Activated naive CD8-positive, alpha-beta T cell treated with anti-CD3 and anti-CD28 coated beads for 36 hours (primary cell): ENCODE data around the gene FADS2. TPM values are rescaled to one million over a fixed set of nuclear protein-coding genes. Genes with fewer than 3 reads are reported as not detected.

Experiments
- DNase-seq: peaks from one replicate; pipeline ENCODE4 v3.0.0; 2021
- H3K27ac Mint-ChIP-seq: one replicate; pipeline ENCODE4 v1.8.0; 2022; ENCODE audit warnings: mild to moderate bottlenecking, moderate library complexity, mixed read lengths
- H3K27me3 Mint-ChIP-seq: one replicate; pipeline ENCODE4 v1.8.0; 2022; ENCODE audit warnings: mild to moderate bottlenecking, mixed read lengths
- H3K36me3 Mint-ChIP-seq: one replicate; pipeline ENCODE4 v1.8.0; 2021; ENCODE audit warnings: mild to moderate bottlenecking, mixed read lengths
- H3K4me1 Mint-ChIP-seq: one replicate; pipeline ENCODE4 v1.8.0; 2021; ENCODE audit warnings: mixed read lengths
- H3K4me3 Mint-ChIP-seq: one replicate; pipeline ENCODE4 v1.8.0; 2022; ENCODE audit warnings: mild to moderate bottlenecking, moderate library complexity, mixed read lengths
- H3K9me3 Mint-ChIP-seq: one replicate; pipeline ENCODE4 v1.8.0; 2022; ENCODE audit warnings: mixed read lengths
- total RNA-seq, 2 experiments: library from RNA; stranded (reverse); gene quantifications; one replicate each; pipeline ENCODE4 v1.2.3, GENCODE V29; 2021

The FADS2 gene
- total RNA-seq, 2 experiments from 2014 or later = 65.4 to 65.6 TPM

DNA sequence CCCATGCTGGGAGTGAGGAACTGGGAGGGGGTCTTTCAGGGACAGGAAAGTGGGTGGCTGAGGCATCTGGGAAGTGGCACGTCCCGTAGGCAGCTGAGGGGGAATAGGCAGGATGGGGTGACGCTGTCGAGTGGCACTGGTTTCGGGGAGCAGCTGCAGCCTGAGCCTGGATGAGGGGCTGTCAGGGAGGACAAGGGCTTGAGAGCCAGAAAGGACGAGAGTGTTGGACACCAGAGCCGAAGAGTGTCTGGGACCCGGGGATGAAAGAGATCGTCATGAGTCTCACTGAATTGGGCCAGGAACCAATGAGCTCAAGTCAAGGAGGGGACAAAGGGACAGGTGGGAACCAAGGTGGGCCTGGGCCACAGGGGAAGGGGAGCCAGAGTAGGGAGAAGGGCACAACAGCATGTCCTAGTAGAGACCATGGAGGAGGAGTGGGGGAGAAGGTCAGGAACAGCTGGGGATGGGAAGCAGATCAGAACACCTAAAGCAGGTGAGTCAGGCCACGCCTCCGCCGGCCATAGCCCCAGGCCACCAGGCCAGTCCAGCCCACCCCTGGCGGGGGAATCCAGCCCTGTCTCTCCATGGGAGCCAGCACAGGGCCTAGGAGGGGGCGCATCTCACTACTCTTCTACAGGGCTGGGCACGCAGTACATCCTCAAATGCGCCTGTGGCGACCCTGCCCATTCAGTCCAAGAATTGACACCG lies 85.0 kb downstream of the FADS2 start:
- DNase-seq = no peak
- peaks cover 42% of the 10 kb centered on the region for H3K27me3 Mint-ChIP-seq
- H3K9me3 Mint-ChIP-seq = no peaks in the 10 kb centered on the region
- H3K27ac Mint-ChIP-seq = no peak overlapping the region
- H3K36me3 Mint-ChIP-seq = no peaks in the 10 kb centered on the region
- no peak overlapping the region for H3K4me3 Mint-ChIP-seq
- peaks cover 2% of the 10 kb centered on the region for H3K4me1 Mint-ChIP-seq

DNA sequence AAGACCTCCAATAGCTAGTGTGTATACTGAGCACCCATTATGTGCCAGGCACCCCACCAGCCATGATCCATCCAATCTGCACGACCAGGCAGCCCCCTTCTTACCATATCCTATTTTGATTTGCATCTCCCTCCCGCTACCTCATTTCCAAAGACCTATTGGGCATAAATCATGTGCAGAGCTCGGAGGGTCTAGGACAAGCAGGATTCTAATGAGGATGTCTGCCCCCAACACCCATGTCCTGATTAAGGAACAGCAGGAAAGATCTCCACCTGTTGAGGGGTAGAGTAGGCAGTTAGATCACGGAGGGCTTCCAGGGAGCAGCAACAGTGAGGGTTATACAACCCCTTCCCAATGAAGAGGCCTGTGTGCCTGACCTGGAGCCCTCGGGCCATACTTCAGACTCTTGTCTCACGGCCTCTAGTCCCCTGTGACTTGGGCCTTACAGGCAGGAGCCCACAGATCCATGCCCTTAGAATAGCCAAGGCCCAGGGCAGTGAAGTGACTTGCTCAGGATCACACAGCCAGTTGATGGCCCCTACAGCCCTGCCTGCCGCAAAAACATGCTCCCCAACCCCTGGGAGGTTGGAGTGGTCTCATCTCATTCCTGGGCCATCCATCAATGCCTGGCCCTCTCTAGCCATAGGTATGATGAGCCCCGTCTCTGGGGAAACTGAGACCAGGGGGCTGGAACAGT lies 85.7 kb downstream of the FADS2 start:
- no peaks in the 10 kb centered on the region for H3K9me3 Mint-ChIP-seq
- DNase-seq = no peak
- no peaks in the 10 kb centered on the region for H3K36me3 Mint-ChIP-seq
- peaks cover 49% of the 10 kb centered on the region for H3K27me3 Mint-ChIP-seq
- H3K4me1 Mint-ChIP-seq = peaks cover 2% of the 10 kb centered on the region
- no peak overlapping the region for H3K4me3 Mint-ChIP-seq
- H3K27ac Mint-ChIP-seq = no peak overlapping the region

DNA sequence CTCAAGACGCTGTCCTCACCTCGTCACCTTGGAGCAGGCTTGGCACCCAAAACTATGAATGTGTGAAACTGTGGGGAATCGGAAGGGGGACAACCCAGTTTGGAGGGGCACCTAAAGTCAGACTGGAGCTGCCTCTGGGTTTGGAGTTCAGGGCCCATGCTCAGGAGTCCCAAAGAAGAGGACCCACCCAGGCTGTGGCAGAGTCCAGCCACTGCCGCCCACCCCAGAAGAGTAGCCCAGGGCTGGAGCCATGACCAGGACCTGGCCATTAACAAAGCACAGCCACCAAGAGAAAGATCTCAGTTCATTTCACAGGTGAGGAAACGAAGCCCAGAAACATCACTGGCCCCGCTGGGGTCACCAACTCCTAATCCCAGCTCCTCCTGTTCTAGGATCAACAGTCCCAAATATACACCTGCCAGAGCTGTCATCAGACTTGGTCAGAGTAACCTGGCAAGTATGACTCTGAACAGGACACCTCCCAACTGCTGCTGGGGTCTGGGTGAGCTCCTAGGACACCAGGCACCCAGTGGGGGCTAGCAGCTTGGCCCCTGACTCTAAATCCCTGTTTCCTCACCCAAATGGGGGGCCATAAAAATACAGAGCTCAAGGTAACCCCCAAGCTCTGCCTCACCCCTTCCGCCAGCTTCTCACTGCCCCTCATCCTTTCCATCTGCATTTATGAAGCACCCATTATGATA lies 86.5 kb downstream of the FADS2 start:
- Mint-ChIP-seq H3K27me3 (peaks cover 54% of the 10 kb centered on the region), H3K4me3 (no peak overlapping the region), H3K27ac (no peak overlapping the region), H3K4me1 (peaks cover 2% of the 10 kb centered on the region), H3K9me3 (no peaks in the 10 kb centered on the region), H3K36me3 (no peaks in the 10 kb centered on the region)
- no peak for DNase-seq

DNA sequence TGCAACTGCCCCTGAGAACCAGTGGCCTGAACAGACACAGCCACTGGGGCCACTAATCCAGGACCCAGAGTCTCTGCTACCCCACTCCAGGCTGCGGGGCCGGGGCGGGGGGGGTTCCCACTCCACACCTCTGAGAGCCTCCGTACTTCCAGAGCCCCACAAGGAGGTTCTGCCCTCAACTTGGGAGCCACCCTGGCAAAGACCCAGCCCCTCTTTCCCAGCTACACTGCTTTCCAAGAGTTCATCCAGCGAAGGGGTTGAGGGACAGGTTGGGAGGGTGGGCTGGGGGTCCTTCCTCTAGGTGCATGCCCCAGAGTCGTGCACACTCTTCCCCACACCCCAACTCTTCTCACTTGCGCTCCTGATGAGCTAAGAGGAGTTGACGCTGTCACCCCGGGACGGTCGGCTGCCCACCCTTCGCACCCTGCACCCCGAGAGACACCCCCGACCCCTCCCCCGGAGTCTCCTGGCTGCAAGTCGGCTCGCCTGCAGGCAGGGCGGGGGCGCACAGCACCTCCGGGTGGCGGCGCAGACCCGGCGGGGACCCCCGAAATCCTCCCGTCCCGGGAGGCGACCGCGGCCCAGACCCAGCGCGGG lies 88.7 kb downstream of the FADS2 start:
- no peak for DNase-seq
- Mint-ChIP-seq H3K36me3 (no peaks in the 10 kb centered on the region), H3K27me3 (peaks cover 66% of the 10 kb centered on the region), H3K4me3 (peak overlapping the region; percentile 40), H3K4me1 (peaks cover 2% of the 10 kb centered on the region), H3K27ac (no peak overlapping the region), H3K9me3 (no peaks in the 10 kb centered on the region)

Other genes starting within 250 kb of the FADS2 start
- gene SYT7, start 247.2 kb upstream of the FADS2 start, total RNA-seq = not detected
- under 1 TPM; 0.12 to 0.22 TPM for gene DAGLA, start 147.9 kb upstream of the FADS2 start, total RNA-seq
- under 1 TPM; 0.68 to 0.70 TPM for gene MYRF, start 75.7 kb upstream of the FADS2 start, total RNA-seq
- gene TMEM258, start 35.7 kb upstream of the FADS2 start, total RNA-seq = 100 to 1,000 TPM; 143 TPM
- 100 to 1,000 TPM; 135 to 140 TPM for gene FEN1, start 35.4 kb upstream of the FADS2 start, total RNA-seq
- gene FADS1, start 11.3 kb upstream of the FADS2 start, total RNA-seq = 10 to 100 TPM; 18.1 to 18.2 TPM
- gene FADS3, start 63.2 kb downstream of the FADS2 start, total RNA-seq = 1 to 10 TPM; 5.7 to 6.4 TPM
- gene RAB3IL1, start 89.3 kb downstream of the FADS2 start, total RNA-seq = not detected
- gene BEST1, start 122.1 kb downstream of the FADS2 start, total RNA-seq = 1 to 10 TPM in 1 of 2 experiments, under 1 TPM in 1; 0.58 to 1.0 TPM
- 100 to 1,000 TPM; 821 to 824 TPM for gene FTH1, start 139.3 kb downstream of the FADS2 start, total RNA-seq